ENCODE data around the gene MPP3.
"Not testable (repeated sequence)": the region's sequence is repeated elsewhere in the genome, so short reads cannot be mapped to it uniquely, and the experiment has no call there.

The MPP3 gene

GRCh38 chr17:43861960-43862359 lies 29.0 kb upstream of the MPP3 start:
- DNase-seq (ENCODE audit: low spot score), result no peak

- DNase-seq (ENCODE audit: low spot score), result no peak
Observed at GRCh38 chr17:43860927-43861622, 28.1 kb upstream of the MPP3 start.

GRCh38 chr17:43860077-43860725 lies 27.3 kb upstream of the MPP3 start:
- DNase-seq (ENCODE audit: low spot score), result no peak

- DNase-seq (ENCODE audit: low spot score), result no peak
Observed at GRCh38 chr17:43857957-43858600, 25.1 kb upstream of the MPP3 start.

- no peak for DNase-seq (ENCODE audit: low spot score)
Observed at GRCh38 chr17:43857141-43857540, 24.2 kb upstream of the MPP3 start.

GRCh38 chr17:43856141-43856540 lies 23.2 kb upstream of the MPP3 start:
- no peak for DNase-seq (ENCODE audit: low spot score)

GRCh38 chr17:43855061-43855460 lies 22.1 kb upstream of the MPP3 start:
- no peak for DNase-seq (ENCODE audit: low spot score)

GRCh38 chr17:43854498-43854897 lies 21.6 kb upstream of the MPP3 start:
- DNase-seq (ENCODE audit: low spot score), result no peak

- DNase-seq (ENCODE audit: low spot score), result no peak
Observed at GRCh38 chr17:43853546-43853945, 20.6 kb upstream of the MPP3 start.

GRCh38 chr17:43852571-43852970 lies 19.6 kb upstream of the MPP3 start:
- no peak for DNase-seq (ENCODE audit: low spot score)

- no peak for DNase-seq (ENCODE audit: low spot score)
Observed at GRCh38 chr17:43849116-43849515, 16.2 kb upstream of the MPP3 start.

GRCh38 chr17:43848601-43849000 lies 15.7 kb upstream of the MPP3 start:
- DNase-seq (ENCODE audit: low spot score), result no peak

- DNase-seq (ENCODE audit: low spot score), result no peak
Observed at GRCh38 chr17:43846963-43847371, 14.0 kb upstream of the MPP3 start, which contains the start of gene CD300LG. TSS of gene CD300LG (plus strand) at chr17:43847176. CDS start at chr17:43847217, 41 bp downstream.

- peak; percentile 65 for DNase-seq (ENCODE audit: low spot score)
Observed at GRCh38 chr17:43846221-43846712, 13.3 kb upstream of the MPP3 start.

GRCh38 chr17:43845766-43846165 lies 12.8 kb upstream of the MPP3 start:
- DNase-seq (ENCODE audit: low spot score), result no peak

GRCh38 chr17:43844241-43844640 lies 11.3 kb upstream of the MPP3 start:
- no peak for DNase-seq (ENCODE audit: low spot score)

GRCh38 chr17:43842975-43843325 lies 10.0 kb upstream of the MPP3 start:
- no peak for DNase-seq (ENCODE audit: low spot score)

GRCh38 chr17:43842091-43842974 lies 9.4 kb upstream of the MPP3 start:
- not testable (repeated sequence) for DNase-seq (ENCODE audit: low spot score)

- DNase-seq (ENCODE audit: low spot score), result no peak
Observed at GRCh38 chr17:43841282-43841681, 8.3 kb upstream of the MPP3 start.

GRCh38 chr17:43840814-43841213 lies 7.9 kb upstream of the MPP3 start:
- no peak for DNase-seq (ENCODE audit: low spot score)

- DNase-seq (ENCODE audit: low spot score), result no peak
Observed at GRCh38 chr17:43839670-43840108, 6.7 kb upstream of the MPP3 start.

GRCh38 chr17:43834106-43834505 lies 1.2 kb upstream of the MPP3 start:
- DNase-seq (ENCODE audit: low spot score), result no peak
